Activated B cell treated with CpG ODN at 0.5 μM for 24 hours (primary cell): ENCODE results near the gene BAZ2A. TPM values are rescaled to one million over a fixed set of nuclear protein-coding genes. Genes with fewer than 3 reads are reported as not detected.

Experiments used
- ATAC-seq: fragments of 200-7000 bp; cut with Tn5 transposase; one replicate; pipeline ENCODE4 v1.10.0; 2021; ENCODE audit warnings: low read depth, mild to moderate bottlenecking, moderate library complexity
- CTCF ChIA-PET: fragments of 350-600 bp; sonication (Branson Sonifier 250); formaldehyde crosslinking; loops from one replicate; lab custom pipeline; 2021; ENCODE audit warnings: antibody characterized with exemption; lab: Charles Lee
- POLR2A ChIA-PET: fragments of 350-600 bp; sonication (Branson Sonifier 250); formaldehyde crosslinking; loops from one replicate; lab custom pipeline; 2021; ENCODE audit warnings: antibody characterized with exemption; lab: Charles Lee
- DNase-seq: peaks from one replicate; pipeline ENCODE4 v3.0.0; 2022
- H3K27ac Mint-ChIP-seq: one replicate; pipeline ENCODE4 v1.8.0; 2020; ENCODE audit warnings: mixed read lengths
- H3K27me3 Mint-ChIP-seq: one replicate; pipeline ENCODE4 v1.8.0; 2021; ENCODE audit warnings: mixed read lengths
- H3K36me3 Mint-ChIP-seq: one replicate; pipeline ENCODE4 v1.8.0; 2021; ENCODE audit warnings: low read depth, mixed read lengths
- H3K4me1 Mint-ChIP-seq: one replicate; pipeline ENCODE4 v1.8.0; 2021; ENCODE audit warnings: mixed read lengths
- H3K4me3 Mint-ChIP-seq: one replicate; pipeline ENCODE4 v1.8.0; 2020; ENCODE audit warnings: mild to moderate bottlenecking, mixed read lengths
- H3K9me3 Mint-ChIP-seq: one replicate; pipeline ENCODE4 v1.8.0; 2020; ENCODE audit warnings: mixed read lengths
- intact Hi-C: fragments of 100-400 bp; cut with micrococcal nuclease; formaldehyde crosslinking; loops from one replicate; pipeline ENCODE4 v1.15.1; 2024
- total RNA-seq: library from RNA; stranded (reverse); gene quantifications from 2 replicates; pipeline ENCODE4 v1.2.3, GENCODE V29; 2022
- TF ChIP-seq, protein P1 (sequence below): fragments of 200-600 bp; IDR thresholded peaks from one replicate; pipeline ENCODE4 v1.8.0; 2022; ENCODE audit warnings: antibody characterized with exemption, mild to moderate bottlenecking

Gene BAZ2A
- total RNA-seq = 153 and 192 TPM in 2 replicates

DNA sequence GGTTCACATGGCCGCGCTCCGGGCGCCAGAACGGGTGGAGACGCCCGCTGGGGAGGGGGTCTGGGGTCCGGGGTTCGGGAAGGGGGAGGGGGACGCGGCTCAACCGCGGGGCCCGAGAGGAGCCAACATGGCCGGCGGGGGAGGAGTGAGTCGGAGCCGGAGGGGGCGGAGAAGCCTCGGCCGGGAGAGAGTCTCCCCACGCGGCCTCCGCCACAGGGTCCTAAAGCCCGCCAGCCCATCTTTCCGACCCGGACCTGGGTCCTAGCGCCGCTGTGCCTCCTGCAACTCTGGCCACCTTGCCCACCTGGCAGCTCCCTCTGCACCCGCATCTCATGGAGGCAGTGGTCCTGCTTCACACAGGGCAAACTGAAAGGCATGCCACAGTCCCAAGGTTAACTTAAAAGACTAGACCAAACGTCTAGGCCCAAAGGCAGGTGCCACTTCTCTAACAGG lies at the start of gene BAZ2A:
Gene BAZ2A, minus strand, starts transcription at position 147 of the 453 bp plus-strand sequence. CDS start 12,796 bp downstream, outside the sequence.
- TF ChIP-seq, protein P1, sequence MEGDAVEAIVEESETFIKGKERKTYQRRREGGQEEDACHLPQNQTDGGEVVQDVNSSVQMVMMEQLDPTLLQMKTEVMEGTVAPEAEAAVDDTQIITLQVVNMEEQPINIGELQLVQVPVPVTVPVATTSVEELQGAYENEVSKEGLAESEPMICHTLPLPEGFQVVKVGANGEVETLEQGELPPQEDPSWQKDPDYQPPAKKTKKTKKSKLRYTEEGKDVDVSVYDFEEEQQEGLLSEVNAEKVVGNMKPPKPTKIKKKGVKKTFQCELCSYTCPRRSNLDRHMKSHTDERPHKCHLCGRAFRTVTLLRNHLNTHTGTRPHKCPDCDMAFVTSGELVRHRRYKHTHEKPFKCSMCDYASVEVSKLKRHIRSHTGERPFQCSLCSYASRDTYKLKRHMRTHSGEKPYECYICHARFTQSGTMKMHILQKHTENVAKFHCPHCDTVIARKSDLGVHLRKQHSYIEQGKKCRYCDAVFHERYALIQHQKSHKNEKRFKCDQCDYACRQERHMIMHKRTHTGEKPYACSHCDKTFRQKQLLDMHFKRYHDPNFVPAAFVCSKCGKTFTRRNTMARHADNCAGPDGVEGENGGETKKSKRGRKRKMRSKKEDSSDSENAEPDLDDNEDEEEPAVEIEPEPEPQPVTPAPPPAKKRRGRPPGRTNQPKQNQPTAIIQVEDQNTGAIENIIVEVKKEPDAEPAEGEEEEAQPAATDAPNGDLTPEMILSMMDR = no peak
- DNase-seq = peak; percentile 74
- H3K36me3 Mint-ChIP-seq = peaks cover 29% of the 10 kb centered on the region
- peak within 1 kb of the TSS; percentile 96 for H3K4me3 Mint-ChIP-seq
- CTCF ChIA-PET = no interaction called here
- POLR2A ChIA-PET = interaction anchor here (0.6 to 4.5 kb wide), 12 partner anchors 9 to 513 kb away, joined by 3 to 70 read pairs (median 9); partner anchors contain the start of genes ATP5F1B, NACA, PTGES3 and ZC3H10
- intact Hi-C loops = loop anchor here (1.0 to 10.0 kb wide), 6 partner anchors 29 to 615 kb away; partner anchors contain the start of genes APOF, IL23A, PAN2 and PTGES3
- H3K4me1 Mint-ChIP-seq = peaks cover 80% of the 10 kb centered on the region
- H3K27ac Mint-ChIP-seq = peak within 1 kb of the TSS; percentile 88
- no peaks in the 10 kb centered on the region for H3K27me3 Mint-ChIP-seq
- H3K9me3 Mint-ChIP-seq = no peaks in the 10 kb centered on the region
- ATAC-seq = peak; percentile 62

DNA sequence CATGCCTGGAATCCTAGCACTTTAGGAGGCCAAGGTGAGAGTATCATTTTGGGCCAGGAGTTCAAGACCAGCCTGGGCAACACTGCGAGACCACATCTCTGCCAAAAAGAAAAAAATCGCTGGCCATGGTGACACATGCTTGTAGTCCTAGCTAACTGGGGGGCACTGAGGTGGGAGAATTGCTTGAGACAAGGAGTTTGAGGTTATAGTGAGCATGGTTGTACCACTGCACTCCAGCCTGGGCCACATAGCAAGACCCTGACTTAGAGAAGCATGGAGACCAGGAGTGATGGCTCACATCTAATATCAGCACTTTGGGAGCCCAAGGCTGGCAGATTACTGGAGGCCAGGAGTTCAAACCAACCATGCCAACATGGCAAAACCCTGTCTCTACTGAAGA lies 48.7 kb upstream of the BAZ2A start:
- peak; percentile 11 for DNase-seq
- ChIA-PET CTCF (interaction anchor here (1.5 kb wide), 1 partner anchor 77 kb away, joined by 4 read pairs; no protein-coding TSS in a partner anchor), POLR2A (interaction anchor here (0.6 to 3.4 kb wide), 3 partner anchors 9 to 861 kb away, joined by 3 to 19 read pairs (median 9); partner anchors contain the start of genes ORMDL2 and PTGES3)
- no peak for ATAC-seq
- H3K4me3 Mint-ChIP-seq = no peak overlapping the region
- H3K27me3 Mint-ChIP-seq = no peaks in the 10 kb centered on the region
- peaks cover 46% of the 10 kb centered on the region for H3K36me3 Mint-ChIP-seq
- peak overlapping the region; percentile 41 for H3K27ac Mint-ChIP-seq
- H3K9me3 Mint-ChIP-seq = no peaks in the 10 kb centered on the region
- TF ChIP-seq, protein P1 = no peak
- intact Hi-C loops = no loop called here
- H3K4me1 Mint-ChIP-seq = peaks cover 56% of the 10 kb centered on the region

DNA sequence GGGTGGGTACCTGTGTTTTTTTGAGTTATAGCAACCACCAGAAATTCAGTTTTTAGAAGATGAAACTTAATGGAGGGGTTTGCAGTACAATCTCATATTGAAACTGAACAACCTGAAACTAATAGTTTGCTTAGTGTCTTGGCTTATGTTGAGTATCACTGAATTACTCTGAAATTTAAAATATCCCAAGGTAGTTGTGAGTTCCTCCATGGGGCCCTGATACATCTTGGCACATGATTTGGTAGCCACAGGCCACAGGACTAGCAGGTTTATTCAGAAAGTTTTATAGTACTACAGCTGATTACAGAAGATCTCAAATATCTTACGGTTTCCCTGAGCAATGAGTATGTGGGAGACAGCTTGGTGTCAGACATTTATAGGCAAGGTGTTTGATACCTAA lies 47.6 kb upstream of the BAZ2A start:
- ChIA-PET POLR2A (interaction anchor here (0.5 to 3.4 kb wide), 4 partner anchors 10 to 299 kb away, joined by 3 to 19 read pairs (median 3); partner anchors contain the start of genes NACA and PTGES3), CTCF (interaction anchor here (1.6 kb wide), 1 partner anchor 41 kb away, joined by 3 read pairs; no protein-coding TSS in a partner anchor)
- Mint-ChIP-seq H3K4me3 (no peak overlapping the region), H3K4me1 (peaks cover 53% of the 10 kb centered on the region), H3K27me3 (no peaks in the 10 kb centered on the region), H3K9me3 (no peaks in the 10 kb centered on the region), H3K27ac (peak overlapping the region; percentile 42), H3K36me3 (peaks cover 49% of the 10 kb centered on the region)
- DNase-seq = no peak
- TF ChIP-seq, protein P1 = no peak
- no peak for ATAC-seq
- intact Hi-C loops = no loop called here

DNA sequence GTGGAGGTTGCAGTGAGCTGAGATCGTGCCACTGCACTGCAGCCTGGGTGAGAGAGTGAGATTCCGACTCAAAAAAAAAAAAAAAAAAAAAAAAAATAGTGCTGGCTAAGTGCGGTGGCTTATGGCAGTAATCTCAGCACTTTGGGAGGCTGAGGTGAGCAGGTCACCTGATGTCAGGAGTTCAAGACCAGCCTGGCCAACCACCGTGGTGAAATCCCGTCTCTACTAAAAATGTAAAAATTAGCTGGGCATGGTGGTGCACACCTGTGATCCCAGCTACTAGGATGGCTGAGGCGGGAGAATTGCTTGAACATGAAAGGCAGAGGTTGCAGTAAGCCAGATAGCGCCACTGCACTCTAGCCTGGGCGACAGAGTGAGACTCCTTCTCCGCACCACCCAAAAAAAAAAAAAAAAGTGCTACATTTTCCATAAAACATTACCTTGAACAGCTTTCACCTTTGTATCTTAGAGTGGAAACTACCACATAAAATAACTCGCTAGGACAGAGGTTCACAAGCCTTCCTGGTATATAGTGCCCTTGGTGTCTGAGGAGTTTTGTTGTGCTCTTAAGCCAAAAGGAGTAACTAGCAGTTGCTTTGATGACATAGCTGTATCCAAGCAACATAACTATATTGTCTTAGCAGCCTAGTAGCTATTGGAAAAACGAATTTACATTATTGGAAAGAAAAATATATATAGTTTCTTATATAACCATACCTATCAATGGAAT lies 46.9 kb upstream of the BAZ2A start:
- no peak for ATAC-seq
- TF ChIP-seq, protein P1 = no peak
- no peaks in the 10 kb centered on the region for H3K27me3 Mint-ChIP-seq
- no peak overlapping the region for H3K27ac Mint-ChIP-seq
- intact Hi-C loops = no loop called here
- H3K36me3 Mint-ChIP-seq = peaks cover 53% of the 10 kb centered on the region
- peaks cover 46% of the 10 kb centered on the region for H3K4me1 Mint-ChIP-seq
- DNase-seq = no peak
- H3K4me3 Mint-ChIP-seq = no peak overlapping the region
- ChIA-PET POLR2A (interaction anchor here (0.5 to 3.4 kb wide), 5 partner anchors 11 to 298 kb away, joined by 3 to 19 read pairs (median 3); partner anchors contain the start of genes NACA and PTGES3), CTCF (interaction anchor here (1.6 kb wide), 1 partner anchor 40 kb away, joined by 3 read pairs; no protein-coding TSS in a partner anchor)
- H3K9me3 Mint-ChIP-seq = no peaks in the 10 kb centered on the region

DNA sequence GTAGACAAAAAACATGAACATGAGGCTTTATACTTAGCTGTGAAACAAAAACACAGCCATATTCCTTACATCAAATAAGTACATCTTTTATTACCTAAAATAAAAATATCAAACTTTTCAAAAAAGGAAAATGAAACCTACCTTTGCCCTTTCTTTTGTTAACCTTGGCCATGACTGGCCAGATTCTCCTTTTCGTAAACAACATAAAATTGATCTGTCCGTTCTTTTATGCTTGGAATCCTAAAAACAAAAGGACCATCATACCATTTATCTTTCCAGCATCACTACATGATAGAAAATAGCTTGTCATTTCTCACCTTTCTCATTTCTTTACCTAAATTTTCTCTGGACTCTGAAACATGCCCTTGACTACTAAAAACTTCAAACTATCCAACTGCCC lies 41.5 kb upstream of the BAZ2A start:
- no peak overlapping the region for H3K27ac Mint-ChIP-seq

More for the DNA sequence above, 41.5 kb upstream of the BAZ2A start:
- H3K4me3 Mint-ChIP-seq = no peak overlapping the region
- peaks cover 65% of the 10 kb centered on the region for H3K36me3 Mint-ChIP-seq
- CTCF ChIA-PET = no interaction called here
- H3K27me3 Mint-ChIP-seq = no peaks in the 10 kb centered on the region
- intact Hi-C loops = no loop called here
- peaks cover 19% of the 10 kb centered on the region for H3K4me1 Mint-ChIP-seq
- DNase-seq (no peak), ATAC-seq (no peak)
- TF ChIP-seq, protein P1 = no peak
- POLR2A ChIA-PET = interaction anchor here (0.6 to 1.9 kb wide), 4 partner anchors 13 to 42 kb away, joined by 3 to 6 read pairs (median 3); partner anchors contain the start of gene PTGES3
- H3K9me3 Mint-ChIP-seq = no peaks in the 10 kb centered on the region
